Activated CD8-positive, alpha-beta T cell treated with anti-CD3 and anti-CD28 coated beads for 36 hours (primary cell): Measurements from ENCODE around the gene EPAS1. TPM values are rescaled to one million over a fixed set of nuclear protein-coding genes. Genes with fewer than 3 reads are reported as not detected.

Source experiments
- ATAC-seq: fragments of 200-7000 bp; cut with Tn5 transposase; one replicate; pipeline ENCODE4 v1.10.0; 2021; ENCODE audit warnings: mild to moderate bottlenecking, moderate library complexity
- CTCF ChIA-PET: fragments of 350-600 bp; sonication (Branson Sonifier 250); formaldehyde crosslinking; loops from one replicate; lab custom pipeline; 2021; ENCODE audit warnings: antibody characterized with exemption; lab: Charles Lee
- POLR2A ChIA-PET: fragments of 350-600 bp; sonication (Branson Sonifier 250); formaldehyde crosslinking; loops from one replicate; lab custom pipeline; 2021; ENCODE audit warnings: antibody characterized with exemption; lab: Charles Lee
- DNase-seq: peaks from one replicate; pipeline ENCODE4 v3.0.0-alpha.2; 2020
- H3K27ac Mint-ChIP-seq: one replicate; pipeline ENCODE4 v1.8.0; 2021; ENCODE audit warnings: mild to moderate bottlenecking, mixed read lengths
- H3K27me3 Mint-ChIP-seq: one replicate; pipeline ENCODE4 v1.8.0; 2021; ENCODE audit warnings: mixed read lengths
- H3K36me3 Mint-ChIP-seq: one replicate; pipeline ENCODE4 v1.8.0; 2021; ENCODE audit warnings: low read depth, mixed read lengths
- H3K4me1 Mint-ChIP-seq: one replicate; pipeline ENCODE4 v1.8.0; 2021; ENCODE audit warnings: low read depth, mixed read lengths
- H3K4me3 Mint-ChIP-seq: one replicate; pipeline ENCODE4 v1.8.0; 2021; ENCODE audit warnings: mild to moderate bottlenecking, moderate library complexity, mixed read lengths
- H3K9me3 Mint-ChIP-seq: one replicate; pipeline ENCODE4 v1.8.0; 2021; ENCODE audit warnings: mixed read lengths
- CTCF ChIP-seq: fragments of 200-600 bp; IDR thresholded peaks from one replicate; pipeline ENCODE4 v1.8.0; 2022; ENCODE audit warnings: antibody characterized with exemption, mild to moderate bottlenecking
- intact Hi-C: fragments of 100-400 bp; cut with micrococcal nuclease; formaldehyde crosslinking; loops from one replicate; pipeline ENCODE4 v1.10.0; 2022
- total RNA-seq, 2 experiments: library from RNA; stranded (reverse); gene quantifications; one replicate each; pipeline ENCODE4 v1.2.3, GENCODE V29; 2021

EPAS1 gene
- total RNA-seq, 2 experiments from 2014 or later = 8.3 to 12.2 TPM

GRCh38 chr2:46303233-46303632 lies 6.0 kb downstream of the EPAS1 start:
- no peak for DNase-seq
- intact Hi-C loops = no loop called here
- H3K27ac Mint-ChIP-seq = no peak overlapping the region
- no peaks in the 10 kb centered on the region for H3K9me3 Mint-ChIP-seq
- no peak overlapping the region for H3K4me3 Mint-ChIP-seq
- peaks cover 66% of the 10 kb centered on the region for H3K27me3 Mint-ChIP-seq
- peaks cover 36% of the 10 kb centered on the region for H3K4me1 Mint-ChIP-seq
- ChIA-PET POLR2A (interaction anchor here (1.6 to 2.1 kb wide), 2 partner anchors 9 to 19 kb away, joined by 4 to 5 read pairs; no protein-coding TSS in a partner anchor), CTCF (interaction anchor here (1.7 kb wide), 1 partner anchor 240 kb away, joined by 6 read pairs; no protein-coding TSS in a partner anchor)
- H3K36me3 Mint-ChIP-seq = no peaks in the 10 kb centered on the region
- no peak for ATAC-seq
- no peak for TF ChIP-seq CTCF

- H3K36me3 Mint-ChIP-seq = no peaks in the 10 kb centered on the region
- no peak overlapping the region for H3K4me3 Mint-ChIP-seq
- no peak overlapping the region for H3K27ac Mint-ChIP-seq
- CTCF ChIA-PET = no interaction called here
- POLR2A ChIA-PET = interaction anchor here (2.1 kb wide), 1 partner anchor 9 kb away, joined by 5 read pairs; no protein-coding TSS in a partner anchor
- H3K4me1 Mint-ChIP-seq = peaks cover 33% of the 10 kb centered on the region
- intact Hi-C loops = no loop called here
- no peak for TF ChIP-seq CTCF
- no peak for DNase-seq
- peaks cover 64% of the 10 kb centered on the region for H3K27me3 Mint-ChIP-seq
- ATAC-seq = no peak
- no peaks in the 10 kb centered on the region for H3K9me3 Mint-ChIP-seq
These were observed 6.6 kb downstream of the EPAS1 start for GRCh38 chr2:46303822-46304221.

GRCh38 chr2:46304635-46305034 lies 7.4 kb downstream of the EPAS1 start:
- CTCF ChIA-PET = interaction anchor here (1.0 to 1.1 kb wide), 2 partner anchors 23 to 242 kb away, joined by 3 to 4 read pairs; no protein-coding TSS in a partner anchor
- H3K36me3 Mint-ChIP-seq = no peaks in the 10 kb centered on the region
- ATAC-seq (no peak), DNase-seq (no peak)
- peaks cover 64% of the 10 kb centered on the region for H3K27me3 Mint-ChIP-seq
- POLR2A ChIA-PET = interaction anchor here (2.1 kb wide), 1 partner anchor 10 kb away, joined by 5 read pairs; no protein-coding TSS in a partner anchor
- no peak for TF ChIP-seq CTCF
- intact Hi-C loops = no loop called here
- no peak overlapping the region for H3K27ac Mint-ChIP-seq
- H3K9me3 Mint-ChIP-seq = no peaks in the 10 kb centered on the region
- no peak overlapping the region for H3K4me3 Mint-ChIP-seq
- H3K4me1 Mint-ChIP-seq = peaks cover 27% of the 10 kb centered on the region

DNA sequence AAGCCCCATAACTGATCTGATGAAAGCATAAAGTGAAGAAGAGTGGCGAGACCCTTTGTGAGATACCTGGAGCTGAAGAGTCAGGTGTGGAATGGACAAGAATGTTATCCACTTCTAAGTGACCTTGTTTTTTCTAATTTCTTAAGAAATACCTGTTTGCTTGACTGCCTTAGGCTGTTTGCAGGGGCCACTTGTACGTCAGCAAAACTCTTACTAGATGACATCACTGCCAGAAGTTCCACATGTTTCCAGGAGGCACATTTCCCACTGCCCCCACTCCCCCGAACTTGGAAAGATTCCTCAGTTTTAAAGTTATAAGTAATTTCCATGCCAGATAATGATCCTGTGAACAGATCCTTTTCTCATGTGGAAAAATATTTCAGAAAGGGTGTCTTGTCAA lies 8.0 kb downstream of the EPAS1 start:
- intact Hi-C loops = no loop called here
- peaks cover 27% of the 10 kb centered on the region for H3K4me1 Mint-ChIP-seq
- ATAC-seq (no peak), DNase-seq (no peak)
- peaks cover 61% of the 10 kb centered on the region for H3K27me3 Mint-ChIP-seq
- no peak for TF ChIP-seq CTCF
- no peaks in the 10 kb centered on the region for H3K9me3 Mint-ChIP-seq
- no peak overlapping the region for H3K4me3 Mint-ChIP-seq
- POLR2A ChIA-PET = interaction anchor here (2.1 kb wide), 1 partner anchor 11 kb away, joined by 5 read pairs; no protein-coding TSS in a partner anchor
- CTCF ChIA-PET = interaction anchor here (1.0 to 1.1 kb wide), 2 partner anchors 22 to 242 kb away, joined by 3 to 4 read pairs; no protein-coding TSS in a partner anchor
- H3K36me3 Mint-ChIP-seq = no peaks in the 10 kb centered on the region
- no peak overlapping the region for H3K27ac Mint-ChIP-seq

DNA sequence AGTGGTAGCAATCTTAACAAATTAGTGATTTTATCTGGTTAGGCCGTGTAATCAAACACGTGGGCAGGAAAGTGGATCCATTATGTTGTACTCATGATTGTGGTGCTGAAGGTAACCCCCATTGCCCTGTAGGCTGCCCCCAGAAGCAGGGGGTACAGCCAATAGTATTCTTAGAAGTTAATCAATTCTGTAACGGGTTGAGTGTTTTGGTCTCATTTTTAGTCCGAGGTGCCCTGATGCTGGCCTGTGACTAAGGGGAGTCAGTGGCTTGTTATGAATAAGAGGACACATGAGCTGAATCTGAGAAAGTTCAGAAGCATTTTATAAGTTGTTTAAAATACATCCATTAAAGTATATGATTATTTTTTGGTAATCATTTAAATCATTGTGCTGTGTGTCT lies 8.6 kb downstream of the EPAS1 start:
- DNase-seq (no peak), ATAC-seq (peak; percentile 39)
- Mint-ChIP-seq H3K27ac (no peak overlapping the region), H3K9me3 (no peaks in the 10 kb centered on the region), H3K36me3 (no peaks in the 10 kb centered on the region), H3K4me3 (no peak overlapping the region), H3K27me3 (peaks cover 58% of the 10 kb centered on the region), H3K4me1 (peaks cover 27% of the 10 kb centered on the region)
- TF ChIP-seq CTCF = no peak
- intact Hi-C loops = no loop called here
- CTCF ChIA-PET = no interaction called here
- POLR2A ChIA-PET = no interaction called here
